SW480 (cell line): ENCODE measurements around the gene KCNT1.

Source experiments
- DNase-seq: peaks from one replicate; pipeline ENCODE4 v3.0.0-alpha.2; 2016; ENCODE audit warnings: low spot score

KCNT1 gene

GRCh38 chr9:135726138-135726853 lies 24.3 kb downstream of the KCNT1 start:
- DNase-seq: no peak

- DNase-seq: no peak
Observed at GRCh38 chr9:135727257-135727875, 25.4 kb downstream of the KCNT1 start.

- no peak for DNase-seq
Observed at GRCh38 chr9:135728436-135729110, 26.6 kb downstream of the KCNT1 start.

GRCh38 chr9:135729480-135729879 lies 27.5 kb downstream of the KCNT1 start:
- DNase-seq: no peak

- no peak for DNase-seq
Observed at GRCh38 chr9:135731454-135731853, 29.5 kb downstream of the KCNT1 start.

GRCh38 chr9:135732569-135733257 lies 30.7 kb downstream of the KCNT1 start:
- no peak for DNase-seq

- DNase-seq: no peak
Observed at GRCh38 chr9:135734616-135735144, 32.7 kb downstream of the KCNT1 start.

- DNase-seq: no peak
Observed at GRCh38 chr9:135736272-135736978, 34.4 kb downstream of the KCNT1 start.

- no peak for DNase-seq
Observed at GRCh38 chr9:135736979-135737839, 35.2 kb downstream of the KCNT1 start.

GRCh38 chr9:135737840-135738521 lies 36.0 kb downstream of the KCNT1 start:
- no peak for DNase-seq

GRCh38 chr9:135739271-135740220 lies 37.6 kb downstream of the KCNT1 start:
- no peak for DNase-seq

GRCh38 chr9:135741276-135742219 lies 39.6 kb downstream of the KCNT1 start:
- no peak for DNase-seq

GRCh38 chr9:135743021-135743420 lies 41.0 kb downstream of the KCNT1 start:
- no peak for DNase-seq

GRCh38 chr9:135743546-135744332 lies 41.8 kb downstream of the KCNT1 start:
- DNase-seq: no peak

GRCh38 chr9:135744333-135745070 lies 42.5 kb downstream of the KCNT1 start:
- DNase-seq: no peak

- no peak for DNase-seq
Observed at GRCh38 chr9:135745189-135745588, 43.2 kb downstream of the KCNT1 start.
